HG03108 (cell line): ENCODE results near the gene RASAL3.
"Not testable (repeated sequence)": the region's sequence is repeated elsewhere in the genome, so short reads cannot be mapped to it uniquely, and the experiment has no call there.

Experiments used
- ATAC-seq: cut with Tn5 transposase; IDR thresholded peaks from one replicate; pipeline ENCODE4 v1.9.1; 2021; ENCODE audit warnings: moderate library complexity; ENCODE audit not compliant: unreplicated experiment

RASAL3 gene

GRCh38 chr19:15421136-15421695 is 43.1 kb downstream of the RASAL3 start:
- ATAC-seq: no peak

DNA sequence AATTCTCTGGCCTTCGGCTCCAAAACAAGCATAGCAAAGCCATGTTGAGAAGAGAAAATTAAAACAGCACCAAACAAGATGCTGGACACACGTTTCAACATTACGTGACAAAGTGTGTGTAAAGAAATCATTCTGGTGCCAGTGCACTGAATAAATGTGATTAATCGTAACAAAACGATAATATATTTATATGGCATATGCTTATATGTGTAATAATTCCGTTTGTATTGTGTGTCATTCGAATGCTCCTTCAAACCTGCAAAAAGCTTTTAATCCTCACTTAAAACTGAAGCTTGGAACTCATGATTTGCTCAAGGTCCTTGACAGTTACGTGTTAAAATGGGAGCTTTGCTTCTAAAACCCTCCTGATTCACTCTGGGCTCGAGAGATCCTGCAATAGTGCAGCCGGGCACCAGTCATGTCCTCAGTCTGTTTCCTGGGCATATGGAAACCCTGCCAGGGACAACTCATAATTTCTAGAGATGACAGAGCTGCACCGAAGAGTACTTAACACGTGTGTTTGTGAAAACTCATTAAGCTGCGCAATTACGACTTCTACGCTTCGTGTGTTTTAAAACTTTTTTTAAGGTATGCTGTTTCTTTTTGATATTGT is 44.8 kb downstream of the RASAL3 start:
- no peak for ATAC-seq

DNA sequence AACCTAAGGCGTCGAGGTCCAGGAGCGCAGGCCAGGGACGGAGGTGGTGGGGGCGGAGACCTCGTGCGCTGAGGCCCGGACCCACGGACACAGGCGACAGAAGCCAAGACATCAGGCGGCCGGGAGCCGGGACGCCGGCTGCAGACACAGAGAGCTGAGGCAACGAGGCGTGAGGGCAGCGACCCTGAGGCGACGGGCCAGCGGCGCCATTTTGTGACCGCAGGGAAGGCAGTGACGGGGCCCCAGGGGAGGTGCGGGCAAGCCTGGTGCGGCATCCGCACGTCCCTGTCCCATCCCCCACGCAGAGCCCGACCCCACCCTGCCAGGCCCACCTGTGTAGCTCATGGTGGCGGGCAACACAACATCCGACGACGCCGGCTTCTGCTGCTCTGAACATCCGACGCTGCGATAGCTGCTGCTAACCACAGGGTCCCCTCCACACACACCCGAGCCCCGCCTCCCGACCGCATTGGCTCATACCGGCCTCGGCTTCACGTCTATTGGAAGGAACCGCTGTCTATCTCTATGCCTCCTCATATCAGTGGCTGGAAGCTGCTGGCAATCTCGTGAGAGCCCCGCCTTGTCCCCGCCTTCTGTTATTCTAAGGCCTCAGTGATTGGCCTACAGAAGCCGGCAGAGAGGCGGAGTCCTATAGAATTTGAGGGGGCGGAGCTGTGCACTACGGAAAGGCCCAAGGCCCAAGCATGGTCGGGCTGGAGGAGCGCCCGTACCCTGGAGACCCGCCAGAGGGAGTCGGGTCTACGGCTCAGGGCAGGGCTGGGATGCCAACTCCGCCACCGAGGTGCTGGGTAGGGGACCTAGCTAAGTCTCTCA is 45.5 kb downstream of the RASAL3 start, which contains the start of gene AKAP8L:
Gene AKAP8L (minus strand): TSS at position 410 of the 834 bp plus-strand sequence. CDS start 65 bp downstream, at position 345.
- ATAC-seq: peak; percentile 92

DNA sequence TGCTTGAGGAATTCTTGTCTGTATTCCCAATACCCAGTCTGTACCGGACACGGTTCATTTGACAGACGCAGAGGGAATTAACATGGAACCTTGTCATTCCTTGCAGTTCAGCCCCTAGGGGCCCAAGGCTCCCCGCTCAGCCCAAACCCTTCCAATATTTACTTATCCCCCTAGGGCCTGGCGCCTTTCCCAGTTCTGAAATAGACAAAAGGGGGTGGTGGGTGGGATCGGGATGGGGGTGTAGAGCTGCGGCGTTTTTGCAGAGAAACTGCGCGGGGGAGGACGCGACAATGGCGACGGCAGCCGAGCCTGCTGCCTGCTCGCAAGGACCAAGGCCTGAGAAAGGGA is 46.1 kb downstream of the RASAL3 start:
- no peak for ATAC-seq

DNA sequence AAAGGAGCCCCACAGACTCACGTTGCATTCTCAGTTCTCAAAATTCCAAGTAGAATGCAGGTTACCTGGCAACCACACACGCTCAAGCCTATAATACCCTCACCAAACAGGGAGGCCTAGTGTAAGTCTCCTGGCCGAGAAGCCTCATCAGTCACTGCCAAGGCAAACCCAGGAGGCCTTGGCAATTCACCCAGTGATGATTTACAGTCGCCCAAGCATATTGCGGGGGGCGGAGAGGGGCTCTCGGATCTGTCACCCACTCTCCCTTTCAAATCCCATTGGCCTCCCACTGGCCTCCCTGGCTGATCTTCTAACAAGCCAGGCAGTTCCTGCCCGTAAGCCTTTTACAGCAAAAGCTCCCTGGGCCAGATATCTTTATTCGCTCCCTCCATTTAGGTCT is 46.6 kb downstream of the RASAL3 start:
- no peak for ATAC-seq

DNA sequence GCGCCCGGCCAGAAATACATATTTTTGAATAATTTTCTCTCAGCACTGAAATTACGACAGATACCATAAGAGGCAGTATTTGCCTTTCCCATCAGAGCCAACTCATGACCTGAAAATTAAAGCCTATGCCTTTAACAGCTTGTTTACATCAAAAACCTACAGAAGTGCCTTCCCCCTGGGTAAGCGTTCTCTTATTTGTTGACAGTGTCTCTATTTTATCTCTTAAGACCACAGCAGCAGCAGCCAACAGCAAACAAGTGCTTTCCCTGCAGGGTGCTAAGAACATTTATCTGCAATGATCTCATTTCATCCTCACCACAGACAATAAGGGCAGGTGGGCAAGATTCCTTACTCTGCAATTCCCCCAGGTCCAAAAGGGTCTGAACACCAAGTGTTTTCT is 51.5 kb downstream of the RASAL3 start:
- no peak for ATAC-seq

GRCh38 chr19:15411351-15411750 is 53.0 kb downstream of the RASAL3 start:
- ATAC-seq: not testable (repeated sequence)

DNA sequence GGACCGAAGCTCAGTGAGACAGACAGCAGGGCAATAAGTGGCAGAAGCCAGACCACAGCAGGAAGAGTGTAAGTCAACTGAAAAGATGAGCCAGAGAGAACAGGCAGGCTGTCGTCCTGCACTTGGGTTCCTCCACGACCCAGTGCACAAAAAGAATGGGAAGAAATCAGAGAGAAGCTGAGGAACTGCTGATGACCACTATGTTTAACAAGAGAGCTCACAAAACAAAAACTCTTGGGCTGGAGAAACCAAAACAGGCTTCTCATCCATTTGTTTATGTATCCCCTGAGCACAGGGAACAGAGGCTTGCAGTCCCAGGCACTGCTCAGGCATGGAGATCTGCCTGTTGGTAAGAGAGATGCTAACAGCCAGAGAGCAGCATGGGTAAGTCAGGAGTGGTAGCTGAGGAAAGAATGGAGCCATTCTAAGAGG is 59.5 kb downstream of the RASAL3 start:
- ATAC-seq: no peak

DNA sequence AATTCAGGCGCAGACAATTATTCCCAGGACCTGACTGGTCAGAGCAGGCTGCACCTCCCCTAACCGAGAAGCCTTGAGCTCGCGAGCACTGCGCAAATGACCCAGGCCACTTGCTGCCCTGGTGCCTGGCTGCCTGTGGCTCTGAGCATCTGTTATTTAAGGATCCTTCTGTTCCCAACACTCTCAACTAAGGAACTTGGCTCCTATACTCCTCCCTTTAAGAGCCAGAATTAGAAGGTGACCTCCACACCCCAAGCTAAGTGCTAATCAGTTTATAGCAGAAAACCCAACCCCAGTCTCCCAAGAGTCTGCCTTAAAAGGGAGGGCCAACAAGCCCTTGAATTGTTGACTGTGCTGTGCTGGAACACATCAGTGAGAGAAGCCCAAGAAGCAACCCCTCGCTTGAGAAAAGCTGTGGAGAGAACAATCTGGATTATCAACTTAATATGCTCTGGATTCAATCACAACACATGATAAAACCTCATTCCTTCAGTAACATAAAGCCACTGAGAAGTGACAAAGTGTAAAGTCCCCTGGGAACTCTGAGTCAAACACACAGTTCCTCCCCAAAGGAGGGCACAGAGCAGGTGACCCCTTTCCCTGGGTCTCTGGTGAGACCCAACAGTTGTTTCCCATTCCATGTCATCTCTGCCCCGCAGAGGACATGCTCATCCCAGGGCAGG is 60.1 kb downstream of the RASAL3 start:
- ATAC-seq: no peak

GRCh38 chr19:15403151-15403531 is 61.2 kb downstream of the RASAL3 start:
- no peak for ATAC-seq

DNA sequence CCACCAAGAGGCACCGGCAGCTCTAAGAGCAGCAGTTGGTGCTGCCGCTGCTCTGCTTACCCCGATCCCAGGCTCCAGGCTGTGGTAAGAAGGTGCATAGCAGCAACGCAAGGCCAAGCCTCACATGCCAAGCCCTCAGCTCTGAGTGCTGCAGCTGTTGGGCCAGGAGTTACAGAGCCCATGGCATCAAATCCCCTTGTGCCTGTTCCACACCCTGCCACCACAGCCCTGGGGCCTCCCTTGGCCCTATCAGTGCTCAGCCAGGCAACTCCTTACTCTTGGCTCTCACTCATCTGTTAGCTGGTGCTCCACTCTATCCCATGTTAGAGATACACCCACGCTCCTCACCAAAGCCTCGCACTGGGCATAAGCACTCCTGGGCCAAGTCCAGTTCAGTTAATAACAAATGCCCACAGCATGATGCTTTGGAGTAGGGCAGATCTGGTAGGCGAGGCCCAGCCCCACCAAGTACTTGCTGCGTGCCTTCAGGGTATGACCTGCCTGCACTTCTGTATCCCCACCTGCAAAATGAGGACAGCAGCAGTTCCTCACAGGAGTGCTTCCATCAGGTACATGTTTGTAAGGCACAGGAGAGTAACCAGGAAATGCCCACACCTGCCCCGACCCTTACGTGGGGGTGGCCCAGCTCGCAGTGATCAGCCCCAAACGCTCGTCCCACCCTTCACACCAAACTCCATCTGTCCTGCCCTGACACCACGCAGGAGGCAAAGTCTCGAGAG is 61.8 kb downstream of the RASAL3 start:
- ATAC-seq: no peak
